ENCODE results near the gene EML6. TPM values are rescaled to one million over a fixed set of nuclear protein-coding genes. Genes with fewer than 3 reads are reported as not detected.
A peak's percentile ranks its signal among the peaks of the same experiment; 100 is the strongest.

Gene EML6
- total RNA-seq, 2 donors from 2014 or later: 1.0 to 1.1 TPM

GRCh38 chr2:54716375-54716774 is 7.1 kb upstream of the EML6 start:
- ATAC-seq: no peak
- no peak for DNase-seq (ENCODE audit: low spot score)
- Mint-ChIP-seq H3K27me3 (peaks cover 24 to 33% of the 10 kb centered on the region in 2 donors), H3K4me1 (ENCODE audit: low read depth in 2 of 2) (no peaks in the 10 kb centered on the region), H3K27ac (no peak overlapping the region), H3K36me3 (no peaks in the 10 kb centered on the region), H3K4me3 (no peak overlapping the region), H3K9me3 (no peaks in the 10 kb centered on the region)

GRCh38 chr2:54720563-54720962 is 2.9 kb upstream of the EML6 start:
- Mint-ChIP-seq H3K36me3 (no peaks in the 10 kb centered on the region), H3K27me3 (peaks cover 28 to 31% of the 10 kb centered on the region in 2 donors), H3K9me3 (no peaks in the 10 kb centered on the region), H3K27ac (no peak overlapping the region), H3K4me3 (no peak overlapping the region), H3K4me1 (ENCODE audit: low read depth in 2 of 2) (peaks cover 10% of the 10 kb centered on the region in 2 donors)
- ATAC-seq (no peak), DNase-seq (ENCODE audit: low spot score) (no peak)

- no peaks in the 10 kb centered on the region for H3K36me3 Mint-ChIP-seq
- peak overlapping the region; percentile 54 to 61 for H3K27ac Mint-ChIP-seq
- H3K4me1 Mint-ChIP-seq (ENCODE audit: low read depth in 2 of 2): peaks cover 10% of the 10 kb centered on the region in 2 donors
- ATAC-seq (no peak), DNase-seq (ENCODE audit: low spot score) (no peak)
- H3K9me3 Mint-ChIP-seq: no peaks in the 10 kb centered on the region
- peaks cover 45 to 48% of the 10 kb centered on the region in 2 donors for H3K27me3 Mint-ChIP-seq
- peak overlapping the region; percentile 94 for H3K4me3 Mint-ChIP-seq
Observed at GRCh38 chr2:54722641-54723040, 821 bp upstream of the EML6 start.

DNA sequence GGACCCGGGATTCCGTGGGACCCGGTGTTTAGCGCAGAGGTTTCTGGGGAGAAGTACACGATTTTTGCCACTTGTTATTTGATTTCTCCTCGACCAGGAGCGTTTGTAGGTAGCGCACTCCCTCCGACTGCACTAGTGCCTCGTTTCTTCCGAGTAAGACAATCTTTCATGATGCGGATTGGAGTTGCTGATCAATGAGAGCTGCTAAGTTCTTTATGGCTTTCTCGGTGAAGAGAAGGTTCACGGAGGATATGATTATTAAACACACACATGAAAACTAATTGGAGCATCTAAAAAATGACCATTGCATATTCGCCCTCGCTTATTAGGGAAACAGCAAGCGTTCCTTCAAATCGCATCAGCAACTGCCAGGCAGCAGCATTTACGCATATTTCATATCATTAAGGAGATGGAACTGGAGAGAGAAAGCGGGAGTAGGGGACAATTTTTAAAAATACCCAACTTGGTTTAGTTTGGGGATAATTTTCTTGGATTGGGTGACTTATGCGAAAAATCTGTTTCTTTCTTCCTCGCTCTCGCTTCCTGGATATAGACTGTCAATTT is 616 bp downstream of the EML6 start:
- ATAC-seq (no peak), DNase-seq (ENCODE audit: low spot score) (no peak)
- Mint-ChIP-seq H3K27me3 (peaks cover 35 to 47% of the 10 kb centered on the region in 2 donors), H3K36me3 (no peaks in the 10 kb centered on the region), H3K4me1 (ENCODE audit: low read depth in 2 of 2) (peaks cover 10% of the 10 kb centered on the region in 2 donors), H3K9me3 (no peaks in the 10 kb centered on the region), H3K4me3 (peak overlapping the region; percentile 94), H3K27ac (peak overlapping the region; percentile 7 to 29)

- Mint-ChIP-seq H3K27me3 (peaks cover 31 to 42% of the 10 kb centered on the region in 2 donors), H3K9me3 (no peaks in the 10 kb centered on the region), H3K4me3 (peak overlapping the region; percentile 94), H3K36me3 (no peaks in the 10 kb centered on the region), H3K4me1 (ENCODE audit: low read depth in 2 of 2) (peaks cover 10% of the 10 kb centered on the region in 2 donors), H3K27ac (peak overlapping the region in 1 of 2 donors; percentile 7)
- ATAC-seq (no peak), DNase-seq (ENCODE audit: low spot score) (no peak)
Observed at GRCh38 chr2:54724560-54725342, 1.3 kb downstream of the EML6 start.

DNA sequence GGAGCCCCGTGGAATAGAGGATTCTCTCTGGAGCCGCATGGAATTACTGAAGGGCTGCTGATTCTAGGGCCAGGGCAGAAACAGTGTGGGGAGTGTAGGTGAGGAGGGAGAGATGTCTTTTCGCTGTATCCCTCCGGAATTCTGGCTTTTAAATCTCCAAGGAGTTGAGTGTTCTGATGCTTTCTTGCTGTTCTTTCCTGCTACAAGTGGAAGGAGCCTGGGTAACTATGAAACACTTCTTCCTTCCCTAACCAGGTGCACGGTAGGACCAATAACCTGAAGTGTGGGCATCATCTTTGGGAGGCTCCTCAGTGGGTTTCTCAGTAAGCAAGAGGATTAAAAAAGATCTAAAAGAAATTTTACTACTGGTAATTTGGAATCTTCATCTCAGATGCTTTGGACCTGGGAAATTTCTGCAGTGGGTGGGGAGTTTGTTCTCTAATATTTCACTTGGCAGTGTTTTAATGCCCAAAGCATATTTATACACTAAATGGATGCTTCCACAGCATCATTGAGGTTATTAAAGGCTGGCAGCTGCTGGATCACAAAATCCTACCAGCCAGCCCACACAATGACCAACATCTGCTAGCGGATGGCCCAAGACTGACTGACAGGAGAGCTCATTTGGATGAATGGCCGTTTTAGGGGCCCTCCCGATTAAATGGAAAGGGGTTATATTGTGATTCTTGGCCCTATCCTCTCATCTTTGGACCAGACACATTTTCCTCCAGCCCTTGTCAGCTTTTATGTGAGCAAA is 2.1 kb downstream of the EML6 start:
- DNase-seq (ENCODE audit: low spot score) (no peak), ATAC-seq (no peak)
- no peaks in the 10 kb centered on the region for H3K9me3 Mint-ChIP-seq
- H3K36me3 Mint-ChIP-seq: no peaks in the 10 kb centered on the region
- H3K4me3 Mint-ChIP-seq: peak overlapping the region; percentile 85
- H3K27ac Mint-ChIP-seq: no peak overlapping the region
- peaks cover 24 to 38% of the 10 kb centered on the region in 2 donors for H3K27me3 Mint-ChIP-seq
- H3K4me1 Mint-ChIP-seq (ENCODE audit: low read depth in 2 of 2): peaks cover 10% of the 10 kb centered on the region in 2 donors

GRCh38 chr2:54726431-54726830 is 3.0 kb downstream of the EML6 start:
- Mint-ChIP-seq H3K4me3 (no peak overlapping the region), H3K27me3 (peaks cover 27 to 44% of the 10 kb centered on the region in 2 donors)
- no peak for DNase-seq (ENCODE audit: low spot score)

GRCh38 chr2:54726940-54727339 is 3.5 kb downstream of the EML6 start:
- no peaks in the 10 kb centered on the region for H3K36me3 Mint-ChIP-seq

More at GRCh38 chr2:54726431-54726830, 3.0 kb downstream of the EML6 start:
- H3K36me3 Mint-ChIP-seq: no peaks in the 10 kb centered on the region
- ATAC-seq: no peak
- H3K27ac Mint-ChIP-seq: no peak overlapping the region
- H3K4me1 Mint-ChIP-seq (ENCODE audit: low read depth in 2 of 2): peaks cover 10% of the 10 kb centered on the region in 2 donors
- no peaks in the 10 kb centered on the region for H3K9me3 Mint-ChIP-seq

DNA sequence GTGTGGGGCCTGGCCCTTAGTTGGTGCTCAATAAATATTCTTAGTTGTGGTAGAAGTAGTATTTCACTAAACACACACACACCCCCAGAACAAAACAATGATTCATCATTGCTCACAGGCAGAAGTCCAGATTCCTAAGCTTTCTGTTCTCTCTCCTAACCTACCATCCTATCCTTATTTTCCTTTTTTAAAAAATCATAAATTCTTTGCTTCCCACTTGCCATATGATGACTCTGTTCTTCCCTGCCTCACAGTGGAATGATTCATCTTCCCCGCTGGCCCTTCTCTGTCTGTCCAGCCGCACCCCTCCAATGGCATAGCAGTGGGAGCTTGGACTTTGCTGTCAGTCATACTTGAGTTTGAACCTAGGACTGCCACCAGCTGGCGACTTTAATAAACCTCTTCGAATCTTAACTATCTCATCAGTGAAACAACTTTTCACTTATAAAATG is 5.2 kb downstream of the EML6 start:
- Mint-ChIP-seq H3K9me3 (no peaks in the 10 kb centered on the region), H3K4me1 (ENCODE audit: low read depth in 2 of 2) (peaks cover 10% of the 10 kb centered on the region in 2 donors), H3K27ac (no peak overlapping the region), H3K36me3 (no peaks in the 10 kb centered on the region), H3K27me3 (peaks cover 31 to 48% of the 10 kb centered on the region in 2 donors), H3K4me3 (no peak overlapping the region)
- ATAC-seq (no peak), DNase-seq (ENCODE audit: low spot score) (no peak)

More at GRCh38 chr2:54726940-54727339, 3.5 kb downstream of the EML6 start:
- DNase-seq (ENCODE audit: low spot score) (no peak), ATAC-seq (no peak)
- H3K9me3 Mint-ChIP-seq: no peaks in the 10 kb centered on the region
- H3K4me1 Mint-ChIP-seq (ENCODE audit: low read depth in 2 of 2): peaks cover 10% of the 10 kb centered on the region in 2 donors
- H3K27ac Mint-ChIP-seq: no peak overlapping the region
- peaks cover 27 to 44% of the 10 kb centered on the region in 2 donors for H3K27me3 Mint-ChIP-seq
- no peak overlapping the region for H3K4me3 Mint-ChIP-seq

DNA sequence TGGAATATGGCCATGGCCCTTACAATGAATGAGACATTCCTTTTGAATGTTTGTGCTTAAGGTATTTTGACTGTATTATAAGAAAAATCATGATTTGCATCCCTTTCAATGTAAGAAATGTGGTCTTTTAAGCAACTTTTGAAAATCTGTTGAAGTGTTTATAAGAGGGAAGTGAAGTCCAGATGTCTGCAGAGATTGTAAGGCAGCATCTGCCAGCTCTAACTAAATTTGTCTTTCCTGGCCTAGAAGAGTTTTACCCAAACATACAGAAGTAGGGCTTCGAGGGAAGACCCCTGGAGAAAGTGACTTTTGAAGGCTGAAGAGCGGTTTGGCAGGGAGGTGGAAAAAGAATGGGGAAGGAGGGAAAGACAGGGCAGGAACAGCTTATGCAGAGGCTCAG is 12.2 kb downstream of the EML6 start:
- Mint-ChIP-seq H3K9me3 (no peaks in the 10 kb centered on the region), H3K36me3 (no peaks in the 10 kb centered on the region), H3K27ac (no peak overlapping the region), H3K4me3 (no peak overlapping the region), H3K27me3 (peaks cover 19 to 32% of the 10 kb centered on the region in 2 donors), H3K4me1 (ENCODE audit: low read depth in 2 of 2) (no peaks in the 10 kb centered on the region)
- DNase-seq (ENCODE audit: low spot score) (no peak), ATAC-seq (no peak)

- Mint-ChIP-seq H3K4me3 (no peak overlapping the region), H3K27ac (no peak overlapping the region), H3K9me3 (no peaks in the 10 kb centered on the region), H3K4me1 (ENCODE audit: low read depth in 2 of 2) (no peaks in the 10 kb centered on the region), H3K36me3 (no peaks in the 10 kb centered on the region), H3K27me3 (peaks cover 16 to 39% of the 10 kb centered on the region in 2 donors)
- no peak for ATAC-seq
- DNase-seq (ENCODE audit: low spot score): no peak
Observed at GRCh38 chr2:54738281-54738680, 14.8 kb downstream of the EML6 start.

DNA sequence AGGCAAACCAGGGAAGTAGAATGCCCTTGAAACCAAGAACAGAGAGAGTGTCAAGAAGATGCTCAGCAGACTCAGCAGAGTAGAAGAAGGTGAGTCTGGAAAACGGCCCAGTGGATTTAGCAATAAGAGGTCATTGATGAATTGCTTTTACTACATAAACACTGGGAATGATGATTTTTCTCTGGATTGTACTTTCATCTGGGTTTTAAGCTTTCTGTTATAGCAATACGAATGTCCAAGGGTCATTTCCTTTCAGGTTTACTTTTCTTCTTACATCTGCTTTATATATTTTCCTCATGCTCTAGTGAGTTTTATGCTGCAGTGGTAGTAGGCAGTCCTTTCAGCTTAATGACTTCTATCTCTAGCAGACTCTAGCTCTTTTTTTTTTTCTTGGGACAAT is 16.9 kb downstream of the EML6 start:
- no peak overlapping the region for H3K27ac Mint-ChIP-seq
- no peaks in the 10 kb centered on the region for H3K9me3 Mint-ChIP-seq
- ATAC-seq: no peak
- peaks cover 21 to 32% of the 10 kb centered on the region in 2 donors for H3K27me3 Mint-ChIP-seq
- H3K36me3 Mint-ChIP-seq: no peaks in the 10 kb centered on the region
- no peak for DNase-seq (ENCODE audit: low spot score)
- no peak overlapping the region for H3K4me3 Mint-ChIP-seq
- H3K4me1 Mint-ChIP-seq (ENCODE audit: low read depth in 2 of 2): no peaks in the 10 kb centered on the region

GRCh38 chr2:54741250-54741649 is 17.8 kb downstream of the EML6 start:
- Mint-ChIP-seq H3K27me3 (peaks cover 21 to 40% of the 10 kb centered on the region in 2 donors), H3K36me3 (no peaks in the 10 kb centered on the region), H3K4me3 (no peak overlapping the region), H3K4me1 (ENCODE audit: low read depth in 2 of 2) (no peaks in the 10 kb centered on the region), H3K9me3 (no peaks in the 10 kb centered on the region), H3K27ac (no peak overlapping the region)
- ATAC-seq: no peak
- DNase-seq (ENCODE audit: low spot score): no peak

DNA sequence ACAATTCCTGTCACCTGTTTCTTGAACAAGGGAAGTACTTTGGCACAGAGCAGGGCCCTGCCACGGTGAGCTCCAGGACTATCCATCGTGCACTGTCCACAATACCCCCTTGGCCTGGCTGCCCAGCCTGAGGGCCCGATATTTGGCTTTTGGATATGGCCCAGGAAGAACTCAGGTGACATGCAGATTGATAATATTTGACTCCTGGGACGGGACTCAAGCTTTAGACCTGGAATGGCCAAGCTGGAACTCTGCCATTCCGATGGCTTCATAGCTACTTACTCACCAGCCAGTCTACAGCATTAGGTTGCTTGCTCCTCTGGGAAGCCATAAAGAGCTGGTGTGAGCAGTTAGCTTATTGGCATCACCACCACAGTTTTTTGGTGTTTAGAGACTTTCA is 26.6 kb downstream of the EML6 start:
- DNase-seq (ENCODE audit: low spot score) (no peak), ATAC-seq (peak in 1 of 2 donors; percentile 55)
- Mint-ChIP-seq H3K4me1 (ENCODE audit: low read depth in 2 of 2) (no peaks in the 10 kb centered on the region), H3K27me3 (peaks cover 2 to 9% of the 10 kb centered on the region in 2 donors), H3K9me3 (no peaks in the 10 kb centered on the region), H3K27ac (no peak overlapping the region), H3K36me3 (no peaks in the 10 kb centered on the region), H3K4me3 (no peak overlapping the region)

Data from natural killer cell treated with Interleukin-12 subunit alpha and Interleukin-12 subunit beta and Interleukin-15 and Interleukin-18, amount 100 ng/mL, for 72 hours (primary cell).